ENCODE data around the gene CREBBP. TPM values are rescaled to one million over a fixed set of nuclear protein-coding genes. Genes with fewer than 3 reads are reported as not detected.
"Not testable (repeated sequence)": the region's sequence is repeated elsewhere in the genome, so short reads cannot be mapped to it uniquely, and the experiment has no call there.

CREBBP gene
- total RNA-seq, 2 donors from 2014 or later, result 65.0 to 103 TPM

GRCh38 chr16:3919413-3919812, 38.9 kb upstream of the CREBBP start:
- no peaks in the 10 kb centered on the region for H3K36me3 ChIP-seq
- no peak overlapping the region for H3K4me3 ChIP-seq
- ATAC-seq (ENCODE audit: insufficient number of reproducible peaks, low FRiP score, low read depth) (no peak), DNase-seq (ENCODE audit: low spot score) (no peak)
- no peaks in the 10 kb centered on the region for H3K4me1 ChIP-seq (ENCODE audit: control insufficient read depth in 1 of 2, low read depth in 2 of 2)
- no peaks in the 10 kb centered on the region for H3K27me3 ChIP-seq (replicated peaks; ENCODE audit: insufficient read depth)
- TF ChIP-seq CTCF (IDR thresholded peaks at IDR 0.05), result no peak
- H3K27ac ChIP-seq, result no peak overlapping the region
- peaks cover 4% of the 10 kb centered on the region for H3K9me3 ChIP-seq

DNA sequence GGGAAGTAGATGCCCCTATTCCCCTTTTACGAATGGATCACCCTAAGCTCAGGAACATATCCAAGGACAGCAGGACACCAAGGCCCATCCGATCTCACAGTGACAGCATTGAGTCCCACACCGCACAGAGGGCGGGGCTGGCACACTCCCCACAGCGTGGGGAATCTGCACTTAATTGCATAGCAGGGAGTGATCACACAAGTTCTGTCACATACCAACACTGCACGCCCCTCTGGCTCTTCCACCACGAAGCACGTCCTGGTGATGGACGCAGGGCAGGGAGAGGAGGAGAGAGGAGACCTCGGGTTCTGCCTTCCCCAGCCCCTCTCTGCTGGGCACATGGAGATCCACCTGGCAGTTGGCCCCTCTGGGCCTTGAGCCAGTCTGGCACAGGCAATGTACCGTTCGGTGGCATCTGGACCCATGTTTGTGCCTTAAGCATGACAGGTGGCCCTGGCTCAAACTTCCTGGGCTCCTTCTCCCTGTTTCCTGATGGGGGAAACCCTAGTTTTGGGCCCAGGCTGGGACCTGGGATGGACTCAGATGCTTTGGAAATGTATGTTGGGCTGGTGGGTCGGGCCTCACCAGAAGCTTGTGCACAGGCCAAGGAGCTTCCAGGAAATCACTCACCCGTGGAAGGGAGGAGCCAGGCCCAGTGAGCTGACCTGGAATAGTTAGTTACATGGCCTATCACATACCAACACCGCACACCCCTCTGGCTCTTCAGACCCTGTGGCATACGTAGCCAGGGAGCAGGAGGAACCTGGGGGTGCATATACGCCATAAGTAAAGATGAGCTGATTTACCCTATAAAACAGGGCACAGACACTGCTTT, 35.1 kb upstream of the CREBBP start:
- no peak for TF ChIP-seq CTCF (IDR thresholded peaks at IDR 0.05)
- Histone ChIP-seq H3K36me3 (no peaks in the 10 kb centered on the region), H3K4me1 (ENCODE audit: control insufficient read depth in 1 of 2, low read depth in 2 of 2) (no peaks in the 10 kb centered on the region), H3K27me3 (replicated peaks; ENCODE audit: insufficient read depth) (no peaks in the 10 kb centered on the region), H3K9me3 (peaks cover 4% of the 10 kb centered on the region), H3K27ac (no peak overlapping the region), H3K4me3 (no peak overlapping the region)
- no peak for DNase-seq (ENCODE audit: low spot score)
- ATAC-seq (ENCODE audit: insufficient number of reproducible peaks, low FRiP score, low read depth), result no peak

DNA sequence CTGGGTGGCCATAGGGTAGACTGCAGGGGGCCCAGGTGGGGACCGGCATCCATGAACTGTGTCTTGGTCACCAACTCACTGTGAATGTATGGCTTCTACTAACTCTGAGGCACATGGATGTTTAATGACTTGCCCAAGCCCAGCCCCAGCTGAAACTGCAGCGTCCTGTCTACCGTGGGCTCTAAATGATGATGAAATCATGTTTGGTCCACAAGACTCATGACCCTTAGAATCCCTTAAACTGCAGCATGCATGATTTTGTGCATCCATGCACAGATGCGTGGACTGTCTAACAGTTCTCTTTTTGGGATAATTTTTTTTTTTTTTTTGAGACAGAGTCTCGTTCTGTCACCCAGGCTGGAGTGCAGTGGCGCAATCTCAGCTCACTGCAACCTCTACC, 32.4 kb upstream of the CREBBP start:
- Histone ChIP-seq H3K4me3 (no peak overlapping the region), H3K27ac (no peak overlapping the region), H3K4me1 (ENCODE audit: control insufficient read depth in 1 of 2, low read depth in 2 of 2) (no peaks in the 10 kb centered on the region), H3K27me3 (replicated peaks; ENCODE audit: insufficient read depth) (no peaks in the 10 kb centered on the region), H3K9me3 (no peaks in the 10 kb centered on the region), H3K36me3 (no peaks in the 10 kb centered on the region)
- no peak for TF ChIP-seq CTCF (IDR thresholded peaks at IDR 0.05)
- ATAC-seq (ENCODE audit: insufficient number of reproducible peaks, low FRiP score, low read depth) (no peak), DNase-seq (ENCODE audit: low spot score) (no peak)

DNA sequence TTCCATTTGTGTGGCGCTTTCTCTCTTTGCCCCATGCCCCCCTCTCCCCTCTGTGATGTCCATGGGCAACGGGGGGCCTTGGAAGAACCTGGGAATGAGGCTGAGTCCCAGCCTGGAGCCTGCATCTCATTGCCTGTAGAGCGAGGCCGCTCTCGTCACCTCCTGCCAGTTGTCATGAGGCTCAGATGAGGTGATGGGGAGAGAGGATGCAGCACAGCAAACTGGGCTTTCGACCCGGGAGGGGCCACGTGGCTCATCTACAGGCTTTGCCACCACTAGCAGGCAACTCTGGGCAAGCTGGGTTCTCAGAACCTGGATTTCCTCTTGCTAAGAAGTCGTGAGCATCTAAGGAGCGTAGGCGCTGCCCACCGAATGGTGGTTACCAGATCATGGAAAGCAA, 31.9 kb upstream of the CREBBP start:
- Histone ChIP-seq H3K4me3 (no peak overlapping the region), H3K4me1 (ENCODE audit: control insufficient read depth in 1 of 2, low read depth in 2 of 2) (no peaks in the 10 kb centered on the region), H3K27ac (no peak overlapping the region), H3K36me3 (no peaks in the 10 kb centered on the region), H3K9me3 (no peaks in the 10 kb centered on the region), H3K27me3 (replicated peaks; ENCODE audit: insufficient read depth) (no peaks in the 10 kb centered on the region)
- ATAC-seq (ENCODE audit: insufficient number of reproducible peaks, low FRiP score, low read depth) (no peak), DNase-seq (ENCODE audit: low spot score) (no peak)
- no peak for TF ChIP-seq CTCF (IDR thresholded peaks at IDR 0.05)

DNA sequence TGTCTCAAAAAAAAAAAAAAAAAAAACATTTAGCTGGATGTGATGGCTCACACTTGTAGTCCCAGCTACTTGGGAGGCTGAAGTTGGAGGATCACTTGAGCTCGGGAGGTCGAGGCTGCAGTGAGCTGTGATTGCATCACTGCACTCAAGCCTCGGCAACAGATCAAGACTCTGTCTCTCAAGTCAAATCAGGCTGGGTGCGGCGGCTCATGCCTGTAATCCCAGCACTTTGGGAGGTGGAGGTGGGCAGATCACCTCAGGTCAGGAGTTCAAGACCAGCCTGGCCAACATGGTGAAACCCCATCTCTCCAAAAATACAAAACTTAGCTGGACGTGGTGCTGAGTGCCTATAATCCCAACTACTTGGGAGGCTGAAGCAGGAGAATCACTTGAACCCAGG, 31.2 kb upstream of the CREBBP start:
- not testable (repeated sequence) for DNase-seq (ENCODE audit: low spot score); H3K27ac ChIP-seq; H3K27me3 ChIP-seq (replicated peaks; ENCODE audit: insufficient read depth); H3K4me3 ChIP-seq; H3K4me1 ChIP-seq (ENCODE audit: control insufficient read depth in 1 of 2, low read depth in 2 of 2); H3K9me3 ChIP-seq; H3K36me3 ChIP-seq; ATAC-seq (ENCODE audit: insufficient number of reproducible peaks, low FRiP score, low read depth)

Data from thoracic aorta (tissue), 2 donors.